Stimulated activated CD4-positive, alpha-beta T cell treated with anti-CD3 and anti-CD28 coated beads, TNF-alpha, amount 100 ng/mL, for 48 hours (primary cell): ENCODE measurements around the gene HOXB9.

ENCODE experiments used
- DNase-seq, 3 donors: peaks; one replicate each; pipeline ENCODE4 v3.0.0-alpha.2; 2020; ENCODE audit warnings: low read depth in 3 of 3

The HOXB9 gene

GRCh38 chr17:48597778-48598631 is 28.2 kb downstream of the HOXB9 start:
- no peak for DNase-seq

DNA sequence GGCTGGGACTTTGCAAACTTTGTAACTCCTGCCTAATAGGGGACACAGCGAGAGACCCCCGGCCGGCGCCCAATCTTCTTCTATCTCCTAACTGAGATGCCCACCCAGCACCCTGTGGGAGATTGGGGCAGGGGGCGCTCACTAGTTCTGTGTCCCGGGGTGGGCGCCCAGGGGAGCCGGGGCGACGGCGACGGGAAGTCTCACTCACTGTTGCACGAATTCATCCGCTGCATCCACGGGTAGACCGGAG is 28.7 kb downstream of the HOXB9 start:
- DNase-seq = no peak

DNA sequence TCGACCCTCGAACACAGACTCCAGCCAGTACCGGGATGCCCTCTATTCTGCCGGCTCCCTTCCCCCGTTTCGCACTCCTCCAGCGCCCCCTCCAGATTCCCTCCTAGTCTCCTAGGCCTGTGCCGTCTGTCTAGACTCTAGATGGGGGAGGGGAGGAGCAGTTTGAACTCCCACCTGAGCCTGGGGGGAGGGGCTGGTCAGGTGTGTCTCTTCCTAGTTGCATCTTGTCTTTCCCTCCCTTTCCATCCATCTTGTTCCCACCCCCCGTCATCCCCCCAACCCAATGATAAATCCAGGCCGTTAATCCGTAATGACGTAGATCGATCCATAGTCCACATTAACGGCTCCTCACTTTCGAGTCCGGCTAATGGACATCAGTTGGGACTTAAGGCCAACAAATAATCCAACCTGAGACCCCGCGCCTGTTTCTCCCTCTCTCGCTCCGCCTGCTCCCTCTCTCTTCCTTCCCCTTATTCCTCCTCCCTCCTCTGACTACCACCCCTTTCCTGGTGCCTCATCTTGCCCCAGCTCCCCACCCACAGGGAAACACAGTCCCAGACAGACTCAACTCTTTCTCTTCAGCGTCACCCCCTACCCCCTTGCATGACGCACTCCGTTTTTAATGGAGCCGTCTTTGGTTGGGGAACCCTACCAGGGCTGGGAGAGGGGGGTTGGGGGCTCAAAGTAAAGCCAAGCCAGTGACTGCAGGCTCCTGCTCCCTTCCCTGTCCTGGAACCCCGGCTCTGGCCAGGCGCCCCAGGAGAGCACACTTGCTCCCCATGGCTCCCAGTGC is 29.2 kb downstream of the HOXB9 start:
- DNase-seq = no peak

- no peak for DNase-seq
Observed at GRCh38 chr17:48596000-48596734, 30.0 kb downstream of the HOXB9 start.

DNA sequence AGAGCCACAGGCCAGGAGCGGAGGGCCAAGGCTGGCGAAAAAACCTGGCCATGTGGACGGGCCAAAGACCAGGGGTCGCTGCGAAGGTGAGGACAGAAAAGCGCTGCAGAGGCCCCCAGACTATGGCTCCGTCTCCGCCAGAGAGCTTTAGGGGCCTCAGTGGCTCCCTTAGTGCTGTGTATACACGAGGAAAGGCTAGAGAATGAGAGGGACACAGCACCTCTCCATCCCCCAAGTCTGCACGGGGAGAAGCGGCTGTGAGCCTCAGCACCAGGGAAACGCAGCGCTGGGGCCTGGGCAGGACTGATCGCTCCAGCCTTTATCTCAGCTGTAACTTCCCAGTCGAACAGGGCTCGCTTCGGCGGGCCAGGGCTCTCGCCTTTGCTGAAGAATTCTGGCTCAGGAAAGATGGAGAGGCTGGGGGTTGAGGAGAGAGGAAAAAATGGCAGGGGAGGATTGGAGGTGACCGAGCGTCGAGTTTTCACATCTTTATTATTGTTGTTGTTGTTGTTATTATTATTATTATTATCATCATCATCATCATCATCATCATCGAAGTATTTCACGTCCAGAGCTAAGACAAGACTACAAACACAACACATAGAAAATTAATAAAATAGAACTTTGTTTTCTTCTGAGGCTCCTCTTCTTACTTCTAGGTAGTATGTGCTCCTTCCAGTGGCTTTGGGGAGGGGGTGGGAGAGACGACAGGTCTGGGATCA is 30.7 kb downstream of the HOXB9 start:
- DNase-seq = no peak

DNA sequence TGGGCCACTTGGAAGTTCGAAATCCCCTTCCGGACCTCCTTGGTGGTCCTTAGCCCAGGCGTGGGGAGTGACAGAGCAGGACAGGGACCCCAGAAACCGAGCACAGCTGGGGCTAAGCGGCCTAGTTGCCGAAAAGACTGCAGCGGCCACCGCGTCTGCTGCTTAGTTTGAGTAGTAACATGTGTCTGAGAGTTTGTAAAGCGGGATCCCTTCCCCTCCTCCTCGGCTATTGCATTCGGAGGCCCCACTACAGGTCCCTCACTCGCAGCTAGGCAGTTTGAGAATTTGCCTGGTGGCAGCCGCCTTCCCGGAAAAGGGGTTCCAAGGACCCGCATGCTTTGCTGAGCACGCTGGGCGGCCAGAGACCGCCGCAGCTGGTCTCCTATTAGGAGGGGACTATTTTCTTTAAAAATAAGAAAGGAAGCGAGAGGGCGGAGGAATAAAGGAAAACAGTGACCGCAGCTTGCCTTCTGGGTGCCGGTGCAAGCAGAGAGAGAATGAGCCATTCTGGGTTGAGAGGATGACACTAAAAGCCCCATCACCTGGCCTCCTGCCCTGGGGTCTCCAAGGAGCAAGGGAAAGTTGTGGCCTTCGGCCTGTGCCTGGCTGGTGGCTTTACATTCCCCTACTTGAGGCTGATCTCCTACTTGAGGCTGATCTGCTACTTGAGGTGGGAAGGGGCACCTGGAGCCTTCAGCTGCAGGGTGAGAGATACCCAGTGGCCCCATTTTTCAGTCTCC is 31.4 kb downstream of the HOXB9 start:
- DNase-seq = no peak

DNA sequence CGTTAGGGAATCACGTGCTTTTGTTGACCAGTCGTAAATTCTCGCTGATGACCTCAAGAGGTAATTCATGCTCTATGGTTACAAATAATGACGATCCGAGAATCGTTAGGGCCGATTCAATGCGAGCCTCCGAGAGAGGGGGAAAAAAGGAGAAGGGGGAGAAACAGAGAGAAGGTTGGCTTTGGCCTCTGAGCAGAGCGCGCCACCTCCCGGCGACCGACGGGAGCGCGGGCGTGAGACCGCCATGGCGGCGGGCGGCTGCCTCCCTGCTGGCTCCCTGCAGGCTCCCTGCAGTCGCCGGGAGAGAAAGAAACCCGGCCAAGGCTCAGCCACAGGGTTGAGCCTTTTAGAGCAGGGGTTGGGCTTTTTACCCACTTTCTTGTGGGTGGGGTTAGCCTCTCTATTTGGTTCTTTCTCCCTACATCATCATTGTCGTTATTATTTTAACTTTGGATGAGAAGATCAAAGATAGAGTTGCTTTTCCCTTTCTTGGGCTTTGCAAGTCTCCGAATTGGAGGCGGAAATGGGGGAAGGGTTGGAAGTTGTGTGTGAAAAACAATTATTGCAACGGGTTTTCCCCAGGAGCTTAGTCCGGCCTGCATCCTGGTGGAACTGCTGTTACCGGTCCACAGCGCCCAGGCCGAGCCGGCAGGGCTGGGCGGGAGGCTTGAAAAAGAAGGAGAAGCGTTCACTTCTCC is 32.2 kb downstream of the HOXB9 start:
- peak; percentile 61 to 76 (median 65) for DNase-seq

DNA sequence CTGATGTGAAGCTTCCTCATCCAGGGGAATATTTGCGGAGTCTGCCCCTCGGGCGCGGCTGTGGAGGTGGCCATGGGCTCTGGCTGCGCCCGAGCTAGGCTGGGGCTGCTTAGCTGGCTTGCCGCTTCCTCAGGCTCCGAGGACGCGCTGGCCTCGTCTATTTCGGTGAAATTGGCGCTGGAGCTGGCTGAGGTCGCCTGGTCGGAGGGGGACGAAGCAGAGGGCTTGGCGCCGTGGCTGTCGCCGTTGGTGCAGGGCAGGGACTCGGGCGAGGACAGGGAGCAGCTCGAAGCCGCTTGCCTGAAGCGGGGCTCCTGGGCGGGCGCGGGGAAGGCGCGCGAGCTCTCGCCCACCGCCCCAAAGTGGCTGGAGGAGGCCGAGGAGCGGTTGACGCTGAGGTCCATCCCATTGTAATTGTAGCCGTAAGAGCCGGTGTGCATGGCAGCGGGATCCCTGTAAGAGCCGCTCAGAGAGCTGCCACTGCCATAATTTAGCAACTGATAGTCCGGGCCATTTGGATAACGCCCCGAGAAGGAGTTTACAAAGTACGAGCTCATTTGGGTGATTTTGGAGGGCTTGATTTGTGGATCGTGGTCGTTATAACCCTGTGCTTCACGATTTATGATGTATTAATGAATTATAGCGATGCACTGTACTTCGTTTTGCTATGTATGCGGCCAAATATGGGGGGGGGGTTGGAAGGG is 32.9 kb downstream of the HOXB9 start, which contains the start of gene HOXB5:
Gene HOXB5 (minus strand): TSS at position 654 of the 704 bp plus-strand sequence. CDS start 97 bp downstream, at position 557.
- DNase-seq = no peak

DNA sequence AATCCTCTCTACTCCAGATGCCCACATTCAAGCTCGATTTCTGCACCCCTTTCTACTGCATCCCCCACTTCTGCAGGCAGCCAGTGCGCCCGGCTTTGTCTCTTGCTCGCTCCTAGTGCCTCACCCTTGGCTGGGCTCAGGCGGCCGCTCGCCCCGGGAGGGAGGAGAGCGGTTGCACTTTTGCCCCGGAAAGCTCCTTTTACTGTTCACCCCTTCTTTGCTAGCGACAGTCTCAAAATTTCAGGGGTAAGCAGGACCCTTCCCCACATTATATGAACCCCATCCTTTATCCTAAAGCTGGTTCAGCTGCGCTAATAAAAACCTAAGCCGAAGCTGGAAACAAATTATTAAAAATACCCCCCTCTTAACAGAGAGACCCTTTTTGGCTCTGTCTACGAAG is 33.6 kb downstream of the HOXB9 start:
- DNase-seq = no peak

- no peak for DNase-seq
Observed at GRCh38 chr17:48592057-48592514, 34.1 kb downstream of the HOXB9 start.

- no peak for DNase-seq
Observed at GRCh38 chr17:48591255-48592056, 34.7 kb downstream of the HOXB9 start.

DNA sequence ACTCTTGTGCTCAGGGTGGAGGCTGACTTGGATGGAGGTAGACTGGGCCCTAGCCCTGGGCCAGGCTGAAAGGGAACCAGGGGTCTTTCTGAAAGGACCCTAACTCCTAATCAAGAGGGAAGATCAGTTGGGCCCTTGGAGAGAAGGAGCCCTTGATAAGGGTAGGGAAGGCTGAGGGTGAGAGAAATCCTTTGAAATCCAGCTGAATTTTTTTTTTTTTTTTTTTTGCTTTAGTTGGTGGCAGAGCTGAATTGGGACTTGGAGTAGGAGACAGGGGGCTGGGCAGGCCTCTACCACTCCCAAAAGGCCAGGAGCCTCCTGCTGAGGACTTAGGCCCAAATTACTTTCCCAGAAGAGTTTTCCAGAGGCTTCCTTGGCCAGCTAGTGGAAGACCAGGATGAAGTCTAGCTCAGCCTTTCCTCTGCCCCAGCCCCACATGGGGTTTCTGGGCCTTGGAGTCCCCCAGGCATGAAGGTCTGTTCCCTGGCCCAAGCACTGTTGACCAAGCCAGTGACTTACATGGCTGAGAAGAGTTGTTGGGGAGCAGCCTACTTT is 35.5 kb downstream of the HOXB9 start:
- DNase-seq = no peak

DNA sequence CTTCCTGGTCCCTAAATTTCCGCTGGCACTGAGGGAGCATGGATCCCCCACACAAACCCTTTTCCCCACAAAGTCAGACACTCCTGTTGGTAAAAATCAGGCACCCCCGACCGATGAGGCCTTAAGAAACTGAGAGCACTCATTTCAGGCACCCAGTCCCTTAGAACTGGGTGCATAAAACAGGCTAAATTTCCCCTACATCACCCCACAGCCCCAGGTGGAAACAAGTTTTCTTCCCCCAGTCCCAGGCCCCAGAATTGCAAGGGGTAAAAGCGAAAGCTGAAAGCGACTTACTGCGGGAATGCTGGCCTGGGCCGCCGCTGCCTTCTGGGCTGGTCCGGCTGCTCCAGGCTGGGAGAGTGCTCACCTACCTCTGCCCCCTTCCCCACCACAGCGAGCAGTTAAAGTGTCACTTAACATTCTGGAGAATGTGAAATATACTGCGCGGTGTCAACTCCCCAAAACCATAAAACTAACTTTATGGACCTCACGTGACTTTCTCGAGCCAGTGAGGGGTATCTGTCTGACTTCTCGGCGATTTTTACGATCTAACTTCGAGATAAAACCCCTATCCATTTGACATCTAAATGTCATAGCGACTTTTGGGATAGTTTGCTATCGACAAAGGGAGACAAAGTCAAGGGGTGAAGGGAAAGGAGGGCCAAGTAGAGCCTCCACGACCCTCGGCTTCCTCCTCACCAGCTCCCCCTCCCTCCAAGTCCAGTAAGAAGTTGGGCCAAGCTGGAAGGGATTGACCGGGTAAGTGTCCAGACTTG is 36.1 kb downstream of the HOXB9 start, which contains the start of gene HOXB3:
Gene HOXB3 (minus strand): TSS at position 411 of the 776 bp plus-strand sequence. CDS start 37,767 bp downstream, outside the sequence.
- DNase-seq = no peak

DNA sequence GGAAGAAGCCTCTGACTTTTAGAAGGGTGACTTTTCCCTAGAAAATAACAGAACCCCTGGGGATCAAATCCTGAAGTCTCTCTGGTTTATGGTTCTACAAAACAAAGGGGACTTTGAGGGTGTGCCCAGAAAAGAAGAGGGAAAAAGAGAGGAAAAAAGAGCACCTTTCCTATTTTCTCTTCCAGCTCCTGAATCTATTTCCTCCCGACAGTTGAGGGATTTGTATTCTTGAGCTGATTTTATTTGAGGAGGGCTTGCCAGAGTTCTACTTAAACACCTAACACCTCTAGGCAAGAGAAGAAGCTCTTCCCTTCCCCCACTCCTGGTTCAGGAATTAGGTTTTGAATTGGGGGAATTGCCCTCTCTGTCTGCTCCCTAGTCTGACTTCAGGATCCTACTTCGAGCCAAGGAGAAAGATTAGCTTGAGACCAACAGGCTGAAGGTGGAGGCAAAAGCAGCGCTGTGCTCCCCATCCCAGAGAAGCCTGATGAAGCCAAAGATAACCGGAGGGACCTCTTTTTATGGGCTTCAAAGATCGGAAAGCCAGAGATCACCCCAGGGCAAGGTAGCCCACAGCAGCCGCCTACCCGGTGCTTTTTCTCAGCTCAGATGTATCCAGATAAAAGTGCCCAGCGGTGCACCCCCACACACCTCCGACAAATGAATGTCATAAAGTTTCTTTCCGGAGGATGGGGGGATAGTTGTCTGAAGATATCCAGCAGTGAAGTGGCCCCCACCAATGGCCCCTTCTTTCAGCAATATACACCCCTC is 36.9 kb downstream of the HOXB9 start:
- DNase-seq = no peak

GRCh38 chr17:48588528-48588927 is 37.6 kb downstream of the HOXB9 start:
- DNase-seq = no peak

- DNase-seq = no peak
Observed at GRCh38 chr17:48588074-48588415, 38.1 kb downstream of the HOXB9 start.
